Smooth muscle cell (in vitro differentiated cells): ENCODE results near the gene SLC25A10. TPM values are rescaled to one million over a fixed set of nuclear protein-coding genes. Genes with fewer than 3 reads are reported as not detected.
A peak's percentile ranks its signal among the peaks of the same experiment; 100 is the strongest.

Experiments used
- DNase-seq: peaks from one replicate; lab custom pipeline; 2025; ENCODE audit not compliant: unreplicated experiment; lab: John Stamatoyannopoulos, UW
- H2AFZ ChIP-seq: fragments of 200-600 bp; sonication (generic); 2 replicates; pipeline ENCODE4 v1.6.0; 2016; ENCODE audit warnings: antibody characterized with exemption, low read depth, mild to moderate bottlenecking
- H3F3A ChIP-seq: fragments of 200-600 bp; sonication (generic); 2 replicates; pipeline ENCODE4 v1.6.0; 2017; ENCODE audit warnings: antibody characterized with exemption, low read depth
- H3K27ac ChIP-seq: fragments of 200-600 bp; sonication (generic); 2 replicates; pipeline ENCODE4 v1.5.1; 2016; ENCODE audit warnings: low read depth, mild to moderate bottlenecking
- H3K27me3 ChIP-seq: fragments of 200-600 bp; sonication (generic); 2 replicates; pipeline ENCODE4 v1.6.1; 2016; ENCODE audit warnings: low read depth, mild to moderate bottlenecking
- H3K36me3 ChIP-seq: fragments of 200-600 bp; sonication (generic); 2 replicates; pipeline ENCODE4 v1.5.1; 2016; ENCODE audit warnings: low read depth
- H3K4me1 ChIP-seq: fragments of 200-600 bp; sonication (generic); 2 replicates; pipeline ENCODE4 v1.5.1; 2016; ENCODE audit warnings: low read depth
- H3K4me2 ChIP-seq: fragments of 200-600 bp; sonication (generic); 2 replicates; pipeline ENCODE4 v1.6.0; 2016; ENCODE audit warnings: mild to moderate bottlenecking
- H3K4me3 ChIP-seq: fragments of 200-600 bp; sonication (generic); 2 replicates; pipeline ENCODE4 v1.5.1; 2016; ENCODE audit warnings: mild to moderate bottlenecking
- H3K79me2 ChIP-seq: fragments of 200-600 bp; sonication (generic); 2 replicates; pipeline ENCODE4 v1.6.0; 2016; ENCODE audit warnings: low read depth, mild to moderate bottlenecking
- H3K9ac ChIP-seq: fragments of 200-600 bp; sonication (generic); 2 replicates; pipeline ENCODE4 v1.6.0; 2016; ENCODE audit warnings: low read depth
- H3K9me3 ChIP-seq: fragments of 200-600 bp; sonication (generic); replicated peaks from 2 replicates; pipeline ENCODE4 v1.5.1; 2016; ENCODE audit warnings: low read depth
- H4K20me1 ChIP-seq: fragments of 200-600 bp; sonication (generic); 2 replicates; pipeline ENCODE4 v1.6.0; 2016; ENCODE audit warnings: low read depth
- WGBS: methylation state at CpG from one replicate; pipeline ENCODE4 v1.1.7; 2016; ENCODE audit warnings: low lambda C conversion rate; 5-methylcytosine and 5-hydroxymethylcytosine counted together
- polyA plus RNA-seq: library from polyadenylated mRNA; unstranded; fragments of >200 nt; fragmentation: Nextera tagmentation; extraction: Ambion mirVana; gene quantifications from 2 replicates; pipeline ENCODE4 v1.2.1, GENCODE V29; 2016
- total RNA-seq: library from RNA; depleted of rRNA; stranded (reverse); fragments of >200 nt; gene quantifications from 2 replicates; pipeline ENCODE4 v1.2.3, GENCODE V29; 2014
- TF ChIP-seq, protein P1 (sequence below): fragments of 200-600 bp; sonication (generic); IDR thresholded peaks from 2 replicates; pipeline ENCODE4 v1.5.1; 2017; ENCODE audit warnings: borderline replicate concordance, mild to moderate bottlenecking, antibody characterized with exemption; ENCODE audit not compliant: insufficient read depth, poor library complexity, severe bottlenecking

Gene SLC25A10
- total and polyA plus RNA-seq, 2 experiments from 2014 or later, result 8.4 to 13.0 TPM

DNA sequence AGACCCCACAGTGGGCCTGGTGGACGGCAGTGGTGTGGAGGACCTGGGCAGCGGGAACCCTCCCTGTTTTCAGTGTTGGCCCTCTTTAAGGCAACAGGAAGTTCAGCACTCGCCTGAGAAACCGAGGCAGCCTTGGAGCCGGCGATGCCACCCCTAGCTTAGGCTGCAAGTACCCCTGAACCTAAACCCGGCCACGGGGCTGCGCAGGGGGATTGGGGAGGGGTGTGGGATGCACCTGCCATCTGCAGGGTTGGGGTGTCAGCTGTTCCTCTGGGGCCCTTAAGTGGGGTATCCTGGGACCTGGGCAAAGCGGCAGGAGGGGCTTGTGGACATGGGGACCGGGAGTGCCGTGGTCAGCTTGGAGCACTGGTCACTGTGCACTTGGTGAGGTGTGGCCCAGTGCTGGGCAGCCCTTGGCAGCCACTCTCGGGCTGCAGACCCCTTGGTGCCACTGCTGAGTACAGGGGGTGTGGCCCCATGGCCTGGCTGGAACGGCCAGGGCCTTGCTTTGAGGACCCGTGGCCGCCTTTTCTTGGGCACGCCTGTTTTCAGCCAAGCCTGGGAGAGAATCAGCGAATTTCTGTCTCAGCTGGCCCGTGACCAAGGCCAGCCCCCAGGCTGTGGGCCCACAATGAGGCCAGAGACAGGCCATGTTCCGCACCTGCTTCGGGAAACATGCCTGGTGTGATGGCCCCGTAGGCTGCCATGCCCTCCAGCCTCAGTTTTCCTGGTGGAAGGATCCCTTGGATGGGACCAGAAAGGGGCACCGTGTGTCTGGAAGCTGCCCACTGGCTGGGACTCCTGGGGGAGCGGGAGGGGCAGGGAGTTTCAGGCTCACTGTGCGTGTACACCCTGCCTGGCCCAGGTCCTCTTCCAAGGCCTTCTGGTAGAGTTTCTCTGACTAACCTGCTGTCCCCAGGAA is 4.1 kb upstream of the SLC25A10 start:
- TF ChIP-seq, protein P1, sequence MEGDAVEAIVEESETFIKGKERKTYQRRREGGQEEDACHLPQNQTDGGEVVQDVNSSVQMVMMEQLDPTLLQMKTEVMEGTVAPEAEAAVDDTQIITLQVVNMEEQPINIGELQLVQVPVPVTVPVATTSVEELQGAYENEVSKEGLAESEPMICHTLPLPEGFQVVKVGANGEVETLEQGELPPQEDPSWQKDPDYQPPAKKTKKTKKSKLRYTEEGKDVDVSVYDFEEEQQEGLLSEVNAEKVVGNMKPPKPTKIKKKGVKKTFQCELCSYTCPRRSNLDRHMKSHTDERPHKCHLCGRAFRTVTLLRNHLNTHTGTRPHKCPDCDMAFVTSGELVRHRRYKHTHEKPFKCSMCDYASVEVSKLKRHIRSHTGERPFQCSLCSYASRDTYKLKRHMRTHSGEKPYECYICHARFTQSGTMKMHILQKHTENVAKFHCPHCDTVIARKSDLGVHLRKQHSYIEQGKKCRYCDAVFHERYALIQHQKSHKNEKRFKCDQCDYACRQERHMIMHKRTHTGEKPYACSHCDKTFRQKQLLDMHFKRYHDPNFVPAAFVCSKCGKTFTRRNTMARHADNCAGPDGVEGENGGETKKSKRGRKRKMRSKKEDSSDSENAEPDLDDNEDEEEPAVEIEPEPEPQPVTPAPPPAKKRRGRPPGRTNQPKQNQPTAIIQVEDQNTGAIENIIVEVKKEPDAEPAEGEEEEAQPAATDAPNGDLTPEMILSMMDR, result no peak
- H3K36me3 ChIP-seq, result no peaks in the 10 kb centered on the region
- H2AFZ ChIP-seq, result no peak overlapping the region
- 98% methylated on average over 23 of the region's 25 CpGs for WGBS
- no peak overlapping the region for H3K9ac ChIP-seq
- no peak overlapping the region for H3K27ac ChIP-seq
- no peaks in the 10 kb centered on the region for H4K20me1 ChIP-seq
- no peak overlapping the region for H3K4me2 ChIP-seq
- peaks cover 5% of the 10 kb centered on the region for H3F3A ChIP-seq
- H3K9me3 ChIP-seq, result no peaks in the 10 kb centered on the region
- no peak overlapping the region for H3K4me3 ChIP-seq
- H3K4me1 ChIP-seq, result peaks cover 27% of the 10 kb centered on the region
- DNase-seq, result no peak
- peaks cover 17% of the 10 kb centered on the region for H3K79me2 ChIP-seq
- no peaks in the 10 kb centered on the region for H3K27me3 ChIP-seq

DNA sequence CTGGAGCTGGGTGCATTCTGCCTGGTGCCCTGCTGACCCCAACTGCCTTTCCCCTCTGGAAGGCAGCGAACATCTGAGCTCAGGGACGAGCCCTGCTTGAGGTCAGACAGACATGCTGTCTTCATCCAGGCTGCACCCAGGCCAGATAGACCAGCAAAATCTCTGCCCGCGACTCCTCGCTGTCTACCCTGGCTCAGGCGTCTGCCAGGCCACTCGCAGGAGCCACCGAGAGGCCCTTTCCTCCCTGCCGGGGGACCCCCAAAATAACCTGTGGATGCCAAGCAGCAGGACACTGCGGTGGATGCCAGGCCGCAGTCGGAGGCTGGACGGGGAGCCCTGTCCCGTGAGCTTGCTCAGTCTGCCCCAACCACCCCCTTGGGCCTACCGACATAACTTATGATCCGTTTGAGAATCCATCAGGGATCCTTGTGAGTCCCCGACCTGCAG is 3.3 kb upstream of the SLC25A10 start:
- H2AFZ ChIP-seq, result no peak overlapping the region
- DNase-seq, result no peak
- no peaks in the 10 kb centered on the region for H4K20me1 ChIP-seq
- TF ChIP-seq, protein P1, result no peak
- H3K4me1 ChIP-seq, result peaks cover 33% of the 10 kb centered on the region
- no peaks in the 10 kb centered on the region for H3K36me3 ChIP-seq
- WGBS, result 96% methylated on average over 17 of the region's 17 CpGs
- H3F3A ChIP-seq, result peaks cover 5% of the 10 kb centered on the region
- H3K27me3 ChIP-seq, result no peaks in the 10 kb centered on the region
- H3K79me2 ChIP-seq, result peaks cover 11% of the 10 kb centered on the region
- H3K27ac ChIP-seq, result no peak overlapping the region
- no peak overlapping the region for H3K4me3 ChIP-seq
- no peak overlapping the region for H3K9ac ChIP-seq
- no peaks in the 10 kb centered on the region for H3K9me3 ChIP-seq
- no peak overlapping the region for H3K4me2 ChIP-seq

DNA sequence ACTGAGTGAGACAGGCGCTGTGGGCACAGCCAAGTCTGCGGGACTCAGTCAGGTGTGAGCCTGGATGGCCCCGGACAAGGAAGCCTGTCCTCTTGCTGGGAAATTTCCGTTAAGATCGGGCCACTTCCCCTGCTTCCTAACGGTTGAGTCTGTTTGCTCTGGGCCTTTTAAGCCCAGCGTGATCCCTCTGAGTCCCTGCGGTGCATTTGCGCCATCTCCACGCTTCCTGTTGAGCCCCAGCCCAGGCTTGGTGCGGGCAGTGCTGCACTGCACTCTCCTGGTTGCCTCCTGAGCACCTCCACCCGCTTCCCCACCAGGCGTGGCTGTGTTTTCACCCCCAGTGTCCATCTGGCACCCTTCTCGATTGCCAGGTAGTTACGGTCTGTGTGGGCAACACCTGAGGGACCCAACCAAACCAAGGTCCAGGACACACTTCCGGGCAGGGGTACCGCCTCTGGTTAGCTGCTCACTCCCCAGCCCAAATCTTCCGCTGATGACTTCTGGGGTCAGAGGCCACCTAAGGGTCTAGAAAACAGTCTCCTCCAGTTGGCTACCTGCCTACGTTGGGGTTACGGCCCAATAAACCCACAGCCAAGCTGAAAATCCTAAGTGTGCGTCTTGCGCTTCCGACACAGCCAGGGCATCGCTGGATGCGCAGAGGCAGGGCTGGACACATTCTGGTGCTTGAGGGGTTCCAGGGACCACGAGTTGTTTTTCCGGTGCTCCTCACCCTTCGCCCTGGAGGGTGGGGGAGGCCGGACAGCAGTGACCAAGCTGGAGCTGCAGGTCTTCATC is 1.4 kb upstream of the SLC25A10 start:
- Histone ChIP-seq H3K9me3 (no peaks in the 10 kb centered on the region), H3F3A (peaks cover 5% of the 10 kb centered on the region), H3K27ac (no peak overlapping the region), H3K4me3 (peak overlapping the region; percentile 71), H3K9ac (no peak overlapping the region), H3K4me1 (peaks cover 27% of the 10 kb centered on the region), H3K4me2 (peak overlapping the region; percentile 98), H2AFZ (no peak overlapping the region), H3K79me2 (no peaks in the 10 kb centered on the region), H3K27me3 (no peaks in the 10 kb centered on the region), H3K36me3 (no peaks in the 10 kb centered on the region), H4K20me1 (no peaks in the 10 kb centered on the region)
- DNase-seq, result no peak
- TF ChIP-seq, protein P1, result no peak
- 19% methylated on average over 29 of the region's 29 CpGs for WGBS
